SK-N-SH (cell line): ENCODE data around the gene STK35.

Experiments used
- CTCF ChIP-seq: fragments of 200-600 bp; sonication (generic); IDR thresholded peaks from 2 replicates; pipeline ENCODE4 v1.6.1; 2017; ENCODE audit warnings: antibody characterized with exemption, mild to moderate bottlenecking, moderate library complexity
- EP300 ChIP-seq, 2 experiments: IDR thresholded peaks; 2 replicates each; pipeline versions ENCODE4 v1.4.0 to v1.6.1; 2012; ENCODE audit warnings: borderline replicate concordance in 1 of 2, low read depth in 1 of 2, low read length in 1 of 2
- GABPA ChIP-seq: IDR thresholded peaks from 2 replicates; pipeline ENCODE4 v1.4.0; 2012; ENCODE audit warnings: low read depth, mild to moderate bottlenecking
- JUND ChIP-seq: IDR thresholded peaks from 2 replicates; pipeline ENCODE4 v1.4.0; 2012
- REST ChIP-seq: IDR thresholded peaks from 2 replicates; pipeline ENCODE4 v1.6.1; 2012; ENCODE audit warnings: mild to moderate bottlenecking, low read depth, low read length, moderate library complexity
- TEAD4 ChIP-seq: IDR thresholded peaks from 2 replicates; pipeline ENCODE4 v1.4.0; 2012; ENCODE audit warnings: mild to moderate bottlenecking, borderline replicate concordance; ENCODE audit not compliant: insufficient read depth
- YY1 ChIP-seq: IDR thresholded peaks from 2 replicates; pipeline ENCODE4 v1.4.0; 2012; ENCODE audit warnings: low read depth, mild to moderate bottlenecking

- TF ChIP-seq CTCF (no peak), EP300 (IDR thresholded peaks at IDR 0.05; ENCODE audit: borderline replicate concordance in 1 of 2, low read depth in 1 of 2, low read length in 1 of 2) (no peak), REST (no peak), GABPA (no peak), JUND (no peak), TEAD4 (no peak), YY1 (no peak)
Measured at GRCh38 chr20:2122936-2123335, 21.3 kb downstream of the STK35 start.
